Esophagus muscularis mucosa (tissue), 3 donors: Measurements from ENCODE around the gene CHCHD6.

ENCODE experiments used
- POLR2A ChIP-seq: fragments of 450-650 bp; IDR thresholded peaks from one replicate; pipeline ENCODE4 v1.6.1; 2017; ENCODE audit warnings: antibody characterized with exemption, moderate library complexity, mild to moderate bottlenecking, low read depth
- POLR2AphosphoS5 ChIP-seq, 2 donors: sonication (generic); formaldehyde crosslinking; IDR thresholded peaks; one replicate each; pipeline ENCODE4 v1.6.1; 2017; ENCODE audit warnings: antibody characterized with exemption in 2 of 2
- TF ChIP-seq, protein P1 (sequence below), 3 experiments: fragments of 200-600 bp in 2 of 3; fragments of 450-650 bp in 1 of 3; sonication (generic) in 2 of 3; IDR thresholded peaks; one replicate each; pipeline ENCODE4 v1.5.1; 2017 to 2019; ENCODE audit warnings: antibody characterized with exemption in 3 of 3, mild to moderate bottlenecking in 2 of 3, moderate library complexity in 1 of 3

DNA sequence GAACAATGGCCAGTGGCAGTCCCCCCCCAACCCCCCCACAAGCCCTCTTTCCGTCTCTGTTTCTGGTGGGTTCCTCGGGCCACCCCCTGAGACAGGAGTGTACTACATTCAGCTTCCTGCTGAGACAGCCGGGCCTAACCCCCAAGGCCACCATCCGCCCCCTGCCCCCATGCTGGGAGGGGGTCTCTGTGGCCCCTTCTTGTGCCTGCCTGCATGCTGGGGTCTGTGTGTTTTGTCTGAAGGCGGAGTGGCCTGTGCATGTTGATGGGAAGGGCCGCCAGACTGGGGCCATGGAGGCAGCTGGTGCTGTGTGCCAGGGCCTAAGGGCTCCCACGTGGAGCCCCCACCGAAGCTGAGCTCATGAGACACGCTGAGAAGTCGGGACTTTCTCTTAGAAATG, 305.5 kb downstream of the CHCHD6 start:
- TF ChIP-seq POLR2A (no peak), POLR2AphosphoS5 (IDR thresholded peaks at IDR 0.05) (no peak)
- TF ChIP-seq, protein P1, sequence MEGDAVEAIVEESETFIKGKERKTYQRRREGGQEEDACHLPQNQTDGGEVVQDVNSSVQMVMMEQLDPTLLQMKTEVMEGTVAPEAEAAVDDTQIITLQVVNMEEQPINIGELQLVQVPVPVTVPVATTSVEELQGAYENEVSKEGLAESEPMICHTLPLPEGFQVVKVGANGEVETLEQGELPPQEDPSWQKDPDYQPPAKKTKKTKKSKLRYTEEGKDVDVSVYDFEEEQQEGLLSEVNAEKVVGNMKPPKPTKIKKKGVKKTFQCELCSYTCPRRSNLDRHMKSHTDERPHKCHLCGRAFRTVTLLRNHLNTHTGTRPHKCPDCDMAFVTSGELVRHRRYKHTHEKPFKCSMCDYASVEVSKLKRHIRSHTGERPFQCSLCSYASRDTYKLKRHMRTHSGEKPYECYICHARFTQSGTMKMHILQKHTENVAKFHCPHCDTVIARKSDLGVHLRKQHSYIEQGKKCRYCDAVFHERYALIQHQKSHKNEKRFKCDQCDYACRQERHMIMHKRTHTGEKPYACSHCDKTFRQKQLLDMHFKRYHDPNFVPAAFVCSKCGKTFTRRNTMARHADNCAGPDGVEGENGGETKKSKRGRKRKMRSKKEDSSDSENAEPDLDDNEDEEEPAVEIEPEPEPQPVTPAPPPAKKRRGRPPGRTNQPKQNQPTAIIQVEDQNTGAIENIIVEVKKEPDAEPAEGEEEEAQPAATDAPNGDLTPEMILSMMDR (IDR thresholded peaks at IDR 0.05), result no peak
